GM12801 (cell line): ENCODE data around the gene VIT.

ENCODE experiments used
- TF ChIP-seq, protein P1 (sequence below): IDR thresholded peaks from one replicate; pipeline ENCODE4 v1.5.1; 2011; ENCODE audit warnings: control low read depth; ENCODE audit not compliant: insufficient read length; ENCODE audit errors: extremely low read depth

VIT gene

DNA sequence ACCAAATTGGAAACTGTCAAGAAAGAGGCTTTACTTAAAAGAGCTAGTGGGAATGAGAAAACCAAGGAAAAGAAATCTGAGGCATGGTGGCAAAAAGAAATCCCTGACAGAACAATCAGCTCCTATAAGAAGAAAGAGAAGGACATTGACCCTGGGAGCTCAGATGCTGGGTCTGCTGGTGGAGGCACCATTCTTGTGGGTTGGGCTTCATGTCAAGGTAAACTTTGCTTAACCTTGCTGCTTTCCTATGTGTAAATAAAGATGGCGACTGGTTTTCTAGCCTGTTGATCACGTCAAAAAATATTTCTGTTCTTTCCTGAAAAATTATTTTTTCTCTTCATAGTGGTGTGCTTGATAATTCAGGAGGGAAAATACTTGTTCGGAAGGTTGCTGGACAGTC lies 58.1 kb downstream of the VIT start:
- TF ChIP-seq, protein P1, sequence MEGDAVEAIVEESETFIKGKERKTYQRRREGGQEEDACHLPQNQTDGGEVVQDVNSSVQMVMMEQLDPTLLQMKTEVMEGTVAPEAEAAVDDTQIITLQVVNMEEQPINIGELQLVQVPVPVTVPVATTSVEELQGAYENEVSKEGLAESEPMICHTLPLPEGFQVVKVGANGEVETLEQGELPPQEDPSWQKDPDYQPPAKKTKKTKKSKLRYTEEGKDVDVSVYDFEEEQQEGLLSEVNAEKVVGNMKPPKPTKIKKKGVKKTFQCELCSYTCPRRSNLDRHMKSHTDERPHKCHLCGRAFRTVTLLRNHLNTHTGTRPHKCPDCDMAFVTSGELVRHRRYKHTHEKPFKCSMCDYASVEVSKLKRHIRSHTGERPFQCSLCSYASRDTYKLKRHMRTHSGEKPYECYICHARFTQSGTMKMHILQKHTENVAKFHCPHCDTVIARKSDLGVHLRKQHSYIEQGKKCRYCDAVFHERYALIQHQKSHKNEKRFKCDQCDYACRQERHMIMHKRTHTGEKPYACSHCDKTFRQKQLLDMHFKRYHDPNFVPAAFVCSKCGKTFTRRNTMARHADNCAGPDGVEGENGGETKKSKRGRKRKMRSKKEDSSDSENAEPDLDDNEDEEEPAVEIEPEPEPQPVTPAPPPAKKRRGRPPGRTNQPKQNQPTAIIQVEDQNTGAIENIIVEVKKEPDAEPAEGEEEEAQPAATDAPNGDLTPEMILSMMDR: no peak

DNA sequence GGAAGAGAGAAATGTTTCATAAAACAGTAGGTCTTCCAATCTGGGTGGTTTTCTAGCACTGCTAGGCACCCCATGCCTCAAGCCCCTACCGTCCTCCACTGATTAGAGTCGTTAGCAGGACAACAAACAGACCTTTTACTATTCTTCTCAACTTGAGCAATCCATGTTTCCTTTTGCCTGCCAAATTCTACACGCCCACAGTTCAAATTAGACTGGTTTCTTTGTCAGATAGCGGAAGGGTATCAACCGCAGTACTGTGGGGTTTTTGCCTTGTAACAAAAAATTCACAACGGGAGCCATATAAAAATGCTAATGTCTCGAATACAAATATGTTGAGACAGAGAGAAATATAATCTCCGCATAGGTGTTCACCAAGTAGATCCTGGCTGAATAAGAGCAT lies 59.9 kb downstream of the VIT start:
- TF ChIP-seq, protein P1: no peak

DNA sequence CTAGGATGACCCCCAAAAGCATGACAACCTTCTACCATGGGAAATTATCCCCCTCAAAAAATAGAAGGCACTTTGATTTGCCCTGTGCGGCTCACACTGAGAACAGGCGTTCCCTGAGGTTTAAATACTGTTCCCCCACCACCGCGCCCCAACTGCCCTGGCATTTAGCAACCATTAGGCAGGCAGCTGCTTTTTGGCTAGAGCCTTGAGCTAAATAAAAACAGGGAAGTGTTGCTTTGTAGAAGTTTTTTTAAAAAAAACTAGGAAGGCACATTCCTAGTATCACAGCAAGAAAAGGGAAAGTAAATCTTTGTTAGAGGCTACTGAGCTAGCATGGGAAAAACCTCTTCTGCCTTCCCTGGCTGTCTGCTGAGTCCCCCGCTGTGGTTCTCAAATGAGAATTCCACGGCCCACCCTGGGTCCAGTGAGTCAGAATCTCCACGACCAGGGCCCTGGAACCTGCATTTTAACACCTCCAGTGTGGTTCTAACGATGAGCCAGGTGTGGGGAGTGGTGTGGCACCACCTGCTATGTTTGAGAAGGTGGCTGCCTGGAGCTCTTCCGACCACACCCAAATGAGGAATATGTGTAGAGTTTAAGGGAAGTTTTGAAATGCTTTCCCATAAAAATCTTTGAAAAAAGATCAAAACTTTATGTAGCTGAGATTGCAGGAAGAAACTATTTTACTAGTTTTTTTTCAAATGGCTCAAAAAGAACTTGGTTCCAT lies 66.4 kb downstream of the VIT start:
- TF ChIP-seq, protein P1: no peak

DNA sequence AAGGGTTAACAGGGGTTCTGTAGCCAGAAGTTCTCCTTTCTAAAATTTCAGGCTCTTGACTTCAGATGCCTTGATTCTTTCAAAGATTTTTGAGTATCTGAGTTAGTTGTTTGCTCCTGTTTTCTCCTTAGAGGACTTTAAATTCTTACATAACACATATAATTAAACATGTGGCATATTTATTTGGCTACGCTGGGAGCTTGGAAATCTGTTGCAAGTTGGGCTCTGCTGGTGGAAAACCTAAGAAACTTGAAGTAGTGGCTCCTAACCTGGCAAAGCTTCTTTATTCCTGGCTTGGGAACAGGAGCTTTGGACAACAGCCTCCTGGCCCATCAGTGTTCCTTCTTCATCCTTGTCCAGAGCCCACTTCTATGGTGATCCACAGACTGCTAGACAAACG lies 72.6 kb downstream of the VIT start:
- TF ChIP-seq, protein P1: no peak

DNA sequence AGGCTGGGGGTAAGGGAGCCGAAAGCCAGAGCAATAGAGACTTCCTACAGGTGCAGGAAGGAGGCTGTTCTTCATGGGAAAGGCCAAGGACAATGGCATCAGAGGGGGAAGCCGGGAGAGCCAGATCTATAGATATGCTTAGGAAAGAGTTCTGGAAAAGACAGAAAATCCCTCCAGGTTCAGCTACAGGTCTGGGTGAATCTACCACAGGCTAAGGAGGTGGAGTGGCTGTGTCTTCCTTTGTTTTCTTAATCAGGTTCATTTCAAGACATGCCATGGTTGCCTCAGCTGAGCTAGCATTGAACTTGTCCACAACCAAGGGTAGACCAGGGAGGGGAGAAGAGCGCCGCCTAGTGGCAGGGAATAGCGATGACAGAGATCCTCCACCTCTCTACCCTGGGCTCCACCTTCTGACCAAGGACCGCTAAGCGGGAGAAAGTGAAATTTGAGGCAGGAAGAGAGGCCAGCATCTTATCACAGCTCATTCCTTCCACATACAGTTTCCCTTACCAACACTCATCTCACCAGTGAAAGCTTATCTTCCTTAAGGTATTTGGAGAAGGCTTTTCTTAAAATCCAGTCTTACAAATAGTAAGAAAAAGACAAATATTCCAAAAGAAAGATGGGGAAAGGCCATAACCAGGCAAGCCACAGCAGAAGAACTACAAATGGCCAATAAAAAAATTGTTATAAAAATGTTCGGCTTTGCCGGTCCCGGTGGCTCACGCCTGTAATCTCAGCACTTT lies 74.2 kb downstream of the VIT start:
- TF ChIP-seq, protein P1: no peak

DNA sequence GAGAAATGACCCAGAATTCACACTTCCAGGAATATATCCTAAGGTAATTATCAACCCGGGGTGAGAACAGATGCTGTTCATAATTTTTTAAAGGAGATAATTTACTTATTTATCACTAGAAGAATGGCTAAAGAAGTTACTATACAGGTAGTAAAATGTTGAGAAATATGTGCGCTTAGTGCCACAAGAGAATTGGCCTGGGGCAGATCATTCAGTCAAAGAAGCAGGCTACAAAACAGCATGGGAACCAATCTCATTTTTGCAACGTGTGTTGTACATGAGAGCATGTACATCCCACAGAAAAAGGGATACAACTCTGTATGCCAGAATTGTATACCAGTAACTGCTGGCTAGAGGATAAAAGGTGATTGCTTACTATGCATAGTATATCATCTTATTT lies 75.2 kb downstream of the VIT start:
- TF ChIP-seq, protein P1: no peak

DNA sequence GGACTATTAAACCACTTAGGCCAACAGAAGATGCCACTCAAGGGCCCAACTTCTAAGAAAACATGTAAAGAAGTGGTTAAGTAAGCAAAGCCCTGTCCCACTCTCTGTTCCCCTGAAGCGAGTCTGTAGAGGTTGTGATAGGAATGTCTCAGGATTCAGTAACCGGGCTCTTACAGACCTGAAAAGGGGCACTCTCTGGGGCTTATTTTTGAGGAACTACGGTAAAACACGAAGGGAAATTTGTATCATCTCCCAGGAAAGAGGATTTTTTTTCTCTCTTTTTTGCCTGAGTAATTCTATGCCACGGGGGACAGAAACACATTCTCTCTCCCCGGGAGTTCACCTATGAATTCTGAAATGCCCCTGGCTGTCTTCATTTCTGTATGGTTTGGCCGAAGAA lies 77.4 kb downstream of the VIT start:
- TF ChIP-seq, protein P1: no peak
